ENCODE results near the gene DNM2. TPM values are rescaled to one million over a fixed set of nuclear protein-coding genes. Genes with fewer than 3 reads are reported as not detected.

DNM2 gene
- total and polyA plus RNA-seq, 10 of the 15 experiments (the other 5 are each of a cell fraction or from before 2014, with no cell fraction given) = 1.2 to 146 (median 68.9) TPM

GRCh38 chr19:10713317-10713716 lies 4.6 kb upstream of the DNM2 start:
- no peak overlapping the region for H3K27ac ChIP-seq (ENCODE audit: control insufficient read depth, insufficient read depth)

DNA sequence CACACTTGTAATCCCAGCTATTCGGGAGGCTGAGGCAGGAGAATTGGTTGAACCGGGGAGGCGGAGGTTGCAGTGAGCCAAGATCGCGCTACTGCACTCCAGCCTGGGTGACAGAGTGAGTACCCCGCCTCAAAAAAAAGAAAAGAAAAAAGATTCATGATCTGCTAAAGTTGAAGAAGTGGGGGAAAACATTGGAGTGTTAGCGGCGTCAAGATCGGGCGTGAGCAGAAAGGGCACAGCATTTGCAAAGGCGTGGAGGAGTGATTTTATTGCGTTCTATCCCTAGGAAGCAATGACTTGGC lies 874 bp upstream of the DNM2 start:
- peak overlapping the region; percentile 35; the same call in 1 of the 2 replicates for H3K4me3 ChIP-seq
- CTCF ChIA-PET = interaction anchor here (0.6 to 7.9 kb wide), 44 partner anchors 10 to 703 kb away, joined by 3 to 211 read pairs (median 5); partner anchors contain the start of genes QTRT1 and TMED1
- DNase-seq (ENCODE audit: low read depth, low spot score) (no peak), FAIRE-seq (no peak), ATAC-seq (no peak)
- POLR2A ChIA-PET = interaction anchor here (0.5 to 5.5 kb wide), 14 partner anchors 15 to 492 kb away, joined by 3 to 34 read pairs (median 5); partner anchors contain the start of genes QTRT1 and TMED1
- no peaks in the 10 kb centered on the region for H3K27me3 ChIP-seq (replicated peaks in 1 of 2; ENCODE audit: control insufficient read depth in 2 of 2, insufficient read depth in 2 of 2, low read length in 1 of 2)
- H3K36me3 ChIP-seq (ENCODE audit: control insufficient read depth in 2 of 2, insufficient read depth in 2 of 2, low read length in 1 of 2) = peaks cover 0 to 4% of the 10 kb centered on the region in 2 experiments; a peak in 1 of 4 replicates
- H3K9ac ChIP-seq (ENCODE audit: control insufficient read depth, insufficient read depth, low read length) = peak overlapping the region; percentile 2; the same call in 1 of the 2 replicates
- no TSS peak for BruUV-seq (replicated peaks)
- intact Hi-C loops (cut with micrococcal nuclease; ENCODE audit: unreplicated experiment) = loop anchor here (1.0 to 10.0 kb wide), 7 partner anchors 42 to 378 kb away; partner anchors contain the start of genes SMARCA4 and TMED1
- peak overlapping the region; percentile 84 for H2AFZ ChIP-seq (ENCODE audit: control insufficient read depth, low read depth, low read length)
- in situ Hi-C loops (cut with MboI) = loop anchor here (5.0 kb wide), 1 partner anchor 145 kb away; no protein-coding TSS in a partner anchor
- H3K79me2 ChIP-seq (ENCODE audit: control insufficient read depth, insufficient read depth, low read length) = peaks cover 41% of the 10 kb centered on the region
- RAD21 ChIA-PET (ENCODE audit: unreplicated experiment) = interaction anchor here (0.9 to 5.4 kb wide), 30 partner anchors 11 to 225 kb away, joined by 3 to 102 read pairs (median 5); partner anchors contain the start of genes QTRT1 and TMED1
- H4K20me1 ChIP-seq (ENCODE audit: control insufficient read depth, insufficient read depth) = peaks cover 16% of the 10 kb centered on the region
- peaks cover 11% of the 10 kb centered on the region for H3K4me1 ChIP-seq (ENCODE audit: control insufficient read depth, insufficient read depth, low read length)
- 38% methylated on average over 12 of the region's 12 CpGs for WGBS (ENCODE audit: insufficient coverage, insufficient replicate concordance, low lambda C conversion rate, missing lambda C conversion rate)
- TF ChIP-seq, protein P1, sequence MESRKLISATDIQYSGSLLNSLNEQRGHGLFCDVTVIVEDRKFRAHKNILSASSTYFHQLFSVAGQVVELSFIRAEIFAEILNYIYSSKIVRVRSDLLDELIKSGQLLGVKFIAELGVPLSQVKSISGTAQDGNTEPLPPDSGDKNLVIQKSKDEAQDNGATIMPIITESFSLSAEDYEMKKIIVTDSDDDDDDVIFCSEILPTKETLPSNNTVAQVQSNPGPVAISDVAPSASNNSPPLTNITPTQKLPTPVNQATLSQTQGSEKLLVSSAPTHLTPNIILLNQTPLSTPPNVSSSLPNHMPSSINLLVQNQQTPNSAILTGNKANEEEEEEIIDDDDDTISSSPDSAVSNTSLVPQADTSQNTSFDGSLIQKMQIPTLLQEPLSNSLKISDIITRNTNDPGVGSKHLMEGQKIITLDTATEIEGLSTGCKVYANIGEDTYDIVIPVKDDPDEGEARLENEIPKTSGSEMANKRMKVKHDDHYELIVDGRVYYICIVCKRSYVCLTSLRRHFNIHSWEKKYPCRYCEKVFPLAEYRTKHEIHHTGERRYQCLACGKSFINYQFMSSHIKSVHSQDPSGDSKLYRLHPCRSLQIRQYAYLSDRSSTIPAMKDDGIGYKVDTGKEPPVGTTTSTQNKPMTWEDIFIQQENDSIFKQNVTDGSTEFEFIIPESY (IDR thresholded peaks at IDR 0.05) = peak; percentile 51; the same call in 1 of the 2 replicates
- no peak for TF ChIP-seq NR2C2 (IDR thresholded peaks at IDR 0.05; ENCODE audit: borderline replicate concordance, control insufficient read depth, insufficient read length, low read depth)
- TF ChIP-seq HDGF (IDR thresholded peaks at IDR 0.05) = peak; percentile 82; the same call in 1 of the 2 replicates
- no peak for TF ChIP-seq ZNF384 (IDR thresholded peaks at IDR 0.05; ENCODE audit: borderline replicate concordance, low read depth, low read length)
- TF ChIP-seq MLLT1 (IDR thresholded peaks at IDR 0.05) = peak; percentile 87
- TF ChIP-seq GATAD2B (conservative IDR thresholded peaks at IDR 0.05; ENCODE audit: low read depth) = 0 out of 2 replicates have a peak, but pooled peaks have one; percentile 39
- TF ChIP-seq ZNF207 (IDR thresholded peaks at IDR 0.05; ENCODE audit: borderline replicate concordance) = 0 out of 2 replicates have a peak, but pooled peaks have one; percentile 54
- H3K27ac ChIP-seq (ENCODE audit: control insufficient read depth, insufficient read depth) = no peak overlapping the region
- SMC1A ChIA-PET (ENCODE audit: uncharacterized antibody, unreplicated experiment) = interaction anchor here (0.5 to 6.6 kb wide), 25 partner anchors 8 to 289 kb away, joined by 3 to 102 read pairs (median 4); partner anchors contain the start of genes QTRT1 and TMED1
- H3K9me3 ChIP-seq (replicated peaks; ENCODE audit: control insufficient read depth, insufficient read depth, low read length) = no peaks in the 10 kb centered on the region
- H3K4me2 ChIP-seq (ENCODE audit: control insufficient read depth, insufficient read depth) = peak overlapping the region; percentile 45; the same call in 1 of the 2 replicates

More at GRCh38 chr19:10713317-10713716, 4.6 kb upstream of the DNM2 start:
- DNase-seq (ENCODE audit: low read depth, low spot score) = no peak
- no peak for FAIRE-seq
- no peaks in the 10 kb centered on the region for H4K20me1 ChIP-seq (ENCODE audit: control insufficient read depth, insufficient read depth)
- SMC1A ChIA-PET (ENCODE audit: uncharacterized antibody, unreplicated experiment) = no interaction called here
- POLR2A ChIA-PET = no interaction called here
- H2AFZ ChIP-seq (ENCODE audit: control insufficient read depth, low read depth, low read length) = no peak overlapping the region
- CTCF ChIA-PET = interaction anchor here (1.0 kb wide), 1 partner anchor 116 kb away, joined by 3 read pairs; no protein-coding TSS in a partner anchor
- no peaks in the 10 kb centered on the region for H3K27me3 ChIP-seq (replicated peaks in 1 of 2; ENCODE audit: control insufficient read depth in 2 of 2, insufficient read depth in 2 of 2, low read length in 1 of 2)
- WGBS (ENCODE audit: insufficient coverage, insufficient replicate concordance, low lambda C conversion rate, missing lambda C conversion rate) = 45% methylated on average over 5 of the region's 5 CpGs
- H3K4me1 ChIP-seq (ENCODE audit: control insufficient read depth, insufficient read depth, low read length) = no peaks in the 10 kb centered on the region
- RAD21 ChIA-PET (ENCODE audit: unreplicated experiment) = no interaction called here
- H3K4me2 ChIP-seq (ENCODE audit: control insufficient read depth, insufficient read depth) = no peak overlapping the region
- peaks cover 4% of the 10 kb centered on the region for H3K79me2 ChIP-seq (ENCODE audit: control insufficient read depth, insufficient read depth, low read length)
- no peaks in the 10 kb centered on the region for H3K9me3 ChIP-seq (replicated peaks; ENCODE audit: control insufficient read depth, insufficient read depth, low read length)
- in situ Hi-C loops (cut with MboI) (no loop called here), intact Hi-C loops (cut with micrococcal nuclease; ENCODE audit: unreplicated experiment) (loop anchor here (10.0 kb wide), 1 partner anchor 381 kb away; no protein-coding TSS in a partner anchor)
- H3K36me3 ChIP-seq (ENCODE audit: control insufficient read depth in 2 of 2, insufficient read depth in 2 of 2, low read length in 1 of 2) = peaks cover 0 to 2% of the 10 kb centered on the region in 2 experiments; a peak in 1 of 4 replicates
- no TSS peak for BruUV-seq (replicated peaks)
- no peak for ATAC-seq
- H3K9ac ChIP-seq (ENCODE audit: control insufficient read depth, insufficient read depth, low read length) = no peak overlapping the region
- TF ChIP-seq, protein P2, sequence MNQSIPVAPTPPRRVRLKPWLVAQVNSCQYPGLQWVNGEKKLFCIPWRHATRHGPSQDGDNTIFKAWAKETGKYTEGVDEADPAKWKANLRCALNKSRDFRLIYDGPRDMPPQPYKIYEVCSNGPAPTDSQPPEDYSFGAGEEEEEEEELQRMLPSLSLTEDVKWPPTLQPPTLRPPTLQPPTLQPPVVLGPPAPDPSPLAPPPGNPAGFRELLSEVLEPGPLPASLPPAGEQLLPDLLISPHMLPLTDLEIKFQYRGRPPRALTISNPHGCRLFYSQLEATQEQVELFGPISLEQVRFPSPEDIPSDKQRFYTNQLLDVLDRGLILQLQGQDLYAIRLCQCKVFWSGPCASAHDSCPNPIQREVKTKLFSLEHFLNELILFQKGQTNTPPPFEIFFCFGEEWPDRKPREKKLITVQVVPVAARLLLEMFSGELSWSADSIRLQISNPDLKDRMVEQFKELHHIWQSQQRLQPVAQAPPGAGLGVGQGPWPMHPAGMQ (IDR thresholded peaks at IDR 0.05; ENCODE audit: borderline replicate concordance) = no peak
- no peak overlapping the region for H3K4me3 ChIP-seq
